GM10266 (cell line): ENCODE data around the gene THOC6.

Source experiments
- DNase-seq: peaks from one replicate; pipeline ENCODE4 v3.0.0; 2012; ENCODE audit errors: extremely low spot score
- TF ChIP-seq, protein P1 (sequence below): IDR thresholded peaks from 2 replicates; pipeline ENCODE4 v1.5.1; 2012; ENCODE audit warnings: mild to moderate bottlenecking, low read depth; ENCODE audit not compliant: control insufficient read depth, insufficient read depth; ENCODE audit errors: missing control alignments

Gene THOC6

DNA sequence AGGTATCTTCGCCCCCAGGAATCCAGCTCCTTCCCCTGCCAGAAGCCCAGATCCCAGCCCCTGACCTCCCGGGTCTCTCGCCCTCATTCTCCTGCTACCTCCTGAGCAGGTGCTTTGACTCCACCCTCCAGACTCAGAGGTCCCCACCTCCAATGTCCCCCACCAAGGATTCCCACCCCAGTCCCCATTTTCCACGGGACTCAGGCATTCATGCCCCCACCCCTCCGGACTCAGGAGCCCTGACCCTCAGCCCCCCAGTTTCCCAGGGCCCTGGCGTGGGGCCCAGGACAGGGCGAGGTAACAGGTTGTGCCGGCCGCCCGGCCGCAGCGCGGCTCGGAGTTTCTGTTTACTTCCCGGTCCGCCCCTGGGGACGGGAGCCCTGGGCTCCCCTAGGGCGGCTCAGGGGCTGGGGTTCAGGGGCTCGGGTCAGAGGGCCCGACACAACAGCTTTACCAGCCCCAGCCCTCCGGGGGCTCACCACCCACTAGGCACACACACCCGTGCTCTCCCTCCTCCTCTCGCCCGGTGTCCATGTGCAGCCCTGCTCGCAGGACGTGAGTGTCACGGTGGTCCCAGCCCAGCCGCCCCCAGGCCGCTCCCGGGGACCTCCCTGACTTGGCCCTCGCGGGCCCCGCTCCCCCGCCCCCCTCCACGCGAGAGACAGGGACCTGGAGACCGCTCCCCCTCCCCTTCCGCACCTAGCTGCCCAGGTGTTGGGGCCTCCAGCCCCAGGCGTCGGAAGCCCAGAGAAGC, 12.3 kb downstream of the THOC6 start:
- TF ChIP-seq, protein P1, sequence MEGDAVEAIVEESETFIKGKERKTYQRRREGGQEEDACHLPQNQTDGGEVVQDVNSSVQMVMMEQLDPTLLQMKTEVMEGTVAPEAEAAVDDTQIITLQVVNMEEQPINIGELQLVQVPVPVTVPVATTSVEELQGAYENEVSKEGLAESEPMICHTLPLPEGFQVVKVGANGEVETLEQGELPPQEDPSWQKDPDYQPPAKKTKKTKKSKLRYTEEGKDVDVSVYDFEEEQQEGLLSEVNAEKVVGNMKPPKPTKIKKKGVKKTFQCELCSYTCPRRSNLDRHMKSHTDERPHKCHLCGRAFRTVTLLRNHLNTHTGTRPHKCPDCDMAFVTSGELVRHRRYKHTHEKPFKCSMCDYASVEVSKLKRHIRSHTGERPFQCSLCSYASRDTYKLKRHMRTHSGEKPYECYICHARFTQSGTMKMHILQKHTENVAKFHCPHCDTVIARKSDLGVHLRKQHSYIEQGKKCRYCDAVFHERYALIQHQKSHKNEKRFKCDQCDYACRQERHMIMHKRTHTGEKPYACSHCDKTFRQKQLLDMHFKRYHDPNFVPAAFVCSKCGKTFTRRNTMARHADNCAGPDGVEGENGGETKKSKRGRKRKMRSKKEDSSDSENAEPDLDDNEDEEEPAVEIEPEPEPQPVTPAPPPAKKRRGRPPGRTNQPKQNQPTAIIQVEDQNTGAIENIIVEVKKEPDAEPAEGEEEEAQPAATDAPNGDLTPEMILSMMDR: no peak
- DNase-seq: no peak

DNA sequence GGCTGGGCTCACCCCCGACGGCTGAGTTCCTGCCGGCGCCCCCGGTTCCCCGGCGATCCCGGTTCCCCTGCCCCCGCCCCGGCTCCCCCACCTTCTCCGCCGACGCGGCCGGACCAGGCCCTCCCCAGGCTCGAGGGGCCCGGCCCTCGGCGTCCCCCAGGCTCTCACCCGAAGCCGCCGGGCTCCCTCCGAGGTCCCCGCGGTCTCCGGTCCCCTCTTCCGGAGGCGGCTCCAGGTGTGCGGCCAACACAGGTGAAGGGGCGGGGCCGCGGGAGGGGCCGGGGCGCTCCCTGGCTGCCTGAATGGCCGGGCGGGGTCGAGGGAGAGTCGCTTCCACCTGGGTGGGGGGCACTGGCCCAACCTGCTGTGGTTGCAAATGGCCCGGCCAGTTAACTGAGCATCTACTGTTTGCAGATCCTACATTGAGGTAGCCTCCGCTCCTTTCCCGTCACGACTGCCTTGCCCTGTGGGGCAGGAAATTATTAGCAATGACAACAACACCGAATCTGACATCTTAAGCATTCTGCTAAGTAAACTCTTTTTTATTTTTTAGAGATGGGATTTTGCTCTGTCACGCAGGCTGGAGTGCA, 13.0 kb downstream of the THOC6 start, which contains the start of gene BICDL2:
Gene BICDL2 (minus strand): TSS at position 219 of the 590 bp plus-strand sequence. CDS start 1,448 bp downstream, outside the sequence.
- DNase-seq: no peak
- TF ChIP-seq, protein P1: no peak

DNA sequence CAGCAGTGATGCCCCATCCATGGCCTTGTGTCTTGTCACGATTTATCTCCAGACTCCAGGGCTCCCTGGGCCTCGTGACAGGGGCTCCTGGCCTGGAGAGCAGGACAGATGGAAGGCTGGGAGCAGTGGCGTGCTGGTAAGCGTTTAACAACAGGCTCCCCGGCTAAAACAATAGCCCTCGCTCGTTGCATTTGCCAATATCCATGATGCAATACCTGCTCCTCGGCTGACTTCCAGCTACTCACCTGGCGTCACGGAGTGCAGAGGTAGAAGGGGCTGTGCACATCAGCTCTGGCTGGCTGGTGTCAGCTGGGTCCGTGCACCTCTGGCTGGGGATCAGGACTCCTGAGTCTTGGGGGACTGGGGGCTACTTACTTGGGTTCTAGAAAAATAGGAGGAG, 14.4 kb downstream of the THOC6 start:
- DNase-seq: no peak
- TF ChIP-seq, protein P1: no peak

DNA sequence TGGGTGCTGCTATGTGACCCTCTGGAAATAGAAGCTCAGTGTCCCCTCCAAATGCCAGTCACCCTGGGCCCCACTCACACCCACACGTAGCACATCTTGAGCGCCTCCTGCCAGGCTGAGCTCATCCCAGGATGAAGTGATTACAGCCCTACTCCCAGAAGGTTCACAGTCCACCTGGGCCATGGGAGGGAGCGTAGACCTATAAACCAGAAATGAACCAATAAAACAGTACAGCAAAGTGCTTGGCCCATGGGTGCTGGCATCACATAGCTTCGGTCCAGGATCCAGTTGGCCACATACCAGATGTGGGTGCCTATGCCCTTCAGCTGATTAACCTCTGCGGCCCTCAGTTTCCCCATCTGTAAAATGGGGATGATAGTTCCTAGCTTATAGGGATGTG, 15.1 kb downstream of the THOC6 start:
- peak; percentile 8 for DNase-seq
- TF ChIP-seq, protein P1: no peak

DNA sequence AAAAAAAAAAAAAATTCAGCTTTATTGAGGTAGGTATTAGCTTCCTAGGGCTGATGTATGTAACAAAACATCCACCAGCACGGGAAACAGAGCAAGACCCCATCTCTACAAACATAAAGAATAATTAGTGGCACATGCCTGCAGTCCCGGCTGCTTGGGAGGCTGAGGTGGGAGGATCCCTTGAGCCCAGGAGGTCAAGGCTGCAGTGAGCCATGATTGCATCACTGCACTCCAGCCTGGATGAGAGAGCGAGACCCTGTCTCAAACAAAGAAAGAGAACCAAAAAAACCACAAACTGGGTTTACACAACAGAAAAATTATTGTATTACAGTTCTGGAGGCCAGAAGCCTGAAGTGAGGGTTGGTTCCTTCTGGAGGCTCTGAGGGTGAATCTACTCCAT, 18.5 kb downstream of the THOC6 start:
- no peak for DNase-seq
- TF ChIP-seq, protein P1: no peak

DNA sequence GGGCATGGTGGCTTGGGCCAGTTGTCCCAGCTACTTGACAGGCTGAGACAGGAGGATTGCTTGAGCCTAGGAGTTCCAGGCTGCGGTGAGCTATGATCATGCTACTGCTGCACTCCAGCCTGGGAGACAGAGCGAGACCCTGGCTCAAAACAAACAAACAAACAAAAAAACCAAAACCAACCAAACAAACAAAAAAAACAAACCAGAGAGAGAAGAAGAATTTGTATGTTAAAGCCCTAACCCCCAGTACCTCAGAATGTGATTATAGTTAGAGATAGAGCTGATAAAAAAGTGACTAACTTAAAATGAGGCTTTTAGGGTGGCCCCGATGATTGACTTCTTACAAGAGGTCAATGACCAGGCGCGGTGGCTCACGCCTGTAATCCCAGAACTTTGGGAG, 20.9 kb downstream of the THOC6 start:
- no peak for DNase-seq
- TF ChIP-seq, protein P1: no peak
